ENCODE measurements around the gene TECPR2. TPM values are rescaled to one million over a fixed set of nuclear protein-coding genes. Genes with fewer than 3 reads are reported as not detected.

TECPR2 gene
- total RNA-seq, 2 experiments from 2014 or later = 5.6 to 6.9 TPM

GRCh38 chr14:102430212-102430908 lies 67.6 kb downstream of the TECPR2 start:
- Mint-ChIP-seq H3K4me3 (no peak overlapping the region), H3K4me1 (no peaks in the 10 kb centered on the region), H3K36me3 (ENCODE audit: low read depth) (peaks cover 5% of the 10 kb centered on the region), H3K9me3 (ENCODE audit: low read depth) (no peaks in the 10 kb centered on the region), H3K27ac (no peak overlapping the region), H3K27me3 (no peaks in the 10 kb centered on the region)
- ChIA-PET POLR2A (no interaction called here), CTCF (interaction anchor here (0.8 to 2.5 kb wide), 2 partner anchors 7 to 40 kb away, joined by 3 to 10 read pairs; no protein-coding TSS in a partner anchor)
- ATAC-seq (no peak), DNase-seq (no peak)
- intact Hi-C loops (cut with DNase I, micrococcal nuclease) = no loop called here

DNA sequence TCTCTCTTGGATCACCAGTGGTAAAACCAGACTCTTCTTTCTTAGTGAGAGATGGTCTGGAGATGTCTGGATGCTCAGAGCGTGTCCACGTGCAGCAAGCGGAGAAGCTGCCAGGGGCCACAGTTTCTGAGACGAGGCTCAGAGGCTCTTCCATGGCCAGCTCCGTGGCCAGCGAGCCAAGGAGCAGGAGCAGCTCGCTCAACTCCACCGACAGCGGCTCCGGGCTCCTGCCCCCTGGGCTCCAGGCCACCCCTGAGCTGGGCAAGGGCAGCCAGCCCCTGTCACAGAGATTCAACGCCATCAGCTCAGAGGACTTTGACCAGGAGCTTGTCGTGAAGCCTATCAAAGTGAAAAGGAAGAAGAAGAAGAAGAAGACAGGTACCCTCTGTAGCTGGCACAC lies 69.0 kb downstream of the TECPR2 start:
- ChIA-PET CTCF (interaction anchor here (0.6 to 0.8 kb wide), 3 partner anchors 55 to 262 kb away, joined by 3 read pairs; no protein-coding TSS in a partner anchor), POLR2A (no interaction called here)
- H3K9me3 Mint-ChIP-seq (ENCODE audit: low read depth) = no peaks in the 10 kb centered on the region
- H3K4me3 Mint-ChIP-seq = no peak overlapping the region
- H3K4me1 Mint-ChIP-seq = no peaks in the 10 kb centered on the region
- peaks cover 4% of the 10 kb centered on the region for H3K36me3 Mint-ChIP-seq (ENCODE audit: low read depth)
- ATAC-seq (no peak), DNase-seq (no peak)
- H3K27me3 Mint-ChIP-seq = no peaks in the 10 kb centered on the region
- intact Hi-C loops (cut with DNase I, micrococcal nuclease) = no loop called here
- H3K27ac Mint-ChIP-seq = no peak overlapping the region

DNA sequence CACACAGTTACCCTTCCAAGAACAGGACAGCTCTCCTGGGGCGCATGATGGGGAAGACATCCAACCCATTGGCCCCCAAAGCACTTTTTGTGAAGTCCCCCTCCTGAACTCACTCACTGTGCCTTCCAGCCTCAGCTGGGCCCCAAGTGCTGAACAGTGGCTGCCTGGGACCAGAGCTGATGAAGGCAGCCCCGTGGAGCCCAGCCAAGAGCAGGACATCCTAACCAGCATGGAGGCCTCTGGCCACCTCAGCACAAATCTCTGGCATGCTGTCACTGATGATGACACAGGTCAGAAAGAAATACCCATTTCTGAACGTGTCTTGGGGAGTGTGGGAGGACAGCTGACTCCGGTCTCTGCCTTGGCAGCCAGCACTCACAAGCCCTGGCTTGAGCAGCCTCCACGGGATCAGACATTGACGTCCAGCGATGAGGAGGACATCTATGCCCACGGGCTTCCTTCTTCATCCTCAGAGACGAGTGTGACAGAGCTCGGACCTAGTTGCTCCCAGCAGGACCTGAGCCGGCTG lies 72.0 kb downstream of the TECPR2 start:
- intact Hi-C loops (cut with DNase I, micrococcal nuclease) = no loop called here

GRCh38 chr14:102437997-102438915 lies 75.5 kb downstream of the TECPR2 start:
- Mint-ChIP-seq H3K27me3 (no peaks in the 10 kb centered on the region), H3K4me3 (no peak overlapping the region), H3K9me3 (ENCODE audit: low read depth) (no peaks in the 10 kb centered on the region), H3K27ac (no peak overlapping the region), H3K4me1 (no peaks in the 10 kb centered on the region), H3K36me3 (ENCODE audit: low read depth) (peaks cover 10% of the 10 kb centered on the region)
- ATAC-seq = peak; percentile 81
- DNase-seq = peak; percentile 83
- intact Hi-C loops (cut with DNase I, micrococcal nuclease) = loop anchor here (1.0 kb wide), 1 partner anchor 78 kb away; no protein-coding TSS in a partner anchor
- ChIA-PET CTCF (interaction anchor here (0.6 to 2.1 kb wide), 23 partner anchors 9 to 854 kb away, joined by 3 to 17 read pairs (median 3); partner anchors contain the start of gene ZNF839), POLR2A (no interaction called here)

More for the DNA sequence above, 72.0 kb downstream of the TECPR2 start:
- no peak for ATAC-seq
- no peaks in the 10 kb centered on the region for H3K9me3 Mint-ChIP-seq (ENCODE audit: low read depth)
- H3K4me3 Mint-ChIP-seq = no peak overlapping the region
- H3K36me3 Mint-ChIP-seq (ENCODE audit: low read depth) = peaks cover 6% of the 10 kb centered on the region
- H3K27ac Mint-ChIP-seq = no peak overlapping the region
- no peak for DNase-seq
- ChIA-PET POLR2A (no interaction called here), CTCF (interaction anchor here (1.1 kb wide), 2 partner anchors 14 to 260 kb away, joined by 3 read pairs; no protein-coding TSS in a partner anchor)
- no peaks in the 10 kb centered on the region for H3K4me1 Mint-ChIP-seq
- H3K27me3 Mint-ChIP-seq = no peaks in the 10 kb centered on the region

GRCh38 chr14:102439556-102439955 lies 76.8 kb downstream of the TECPR2 start:
- H3K4me3 Mint-ChIP-seq = no peak overlapping the region
- peaks cover 6% of the 10 kb centered on the region for H3K36me3 Mint-ChIP-seq (ENCODE audit: low read depth)
- intact Hi-C loops (cut with DNase I, micrococcal nuclease) = no loop called here
- H3K4me1 Mint-ChIP-seq = no peaks in the 10 kb centered on the region
- POLR2A ChIA-PET = no interaction called here
- ATAC-seq (no peak), DNase-seq (no peak)
- no peaks in the 10 kb centered on the region for H3K27me3 Mint-ChIP-seq
- H3K27ac Mint-ChIP-seq = no peak overlapping the region
- CTCF ChIA-PET = interaction anchor here (1.3 kb wide), 1 partner anchor 85 kb away, joined by 5 read pairs; no protein-coding TSS in a partner anchor
- no peaks in the 10 kb centered on the region for H3K9me3 Mint-ChIP-seq (ENCODE audit: low read depth)

DNA sequence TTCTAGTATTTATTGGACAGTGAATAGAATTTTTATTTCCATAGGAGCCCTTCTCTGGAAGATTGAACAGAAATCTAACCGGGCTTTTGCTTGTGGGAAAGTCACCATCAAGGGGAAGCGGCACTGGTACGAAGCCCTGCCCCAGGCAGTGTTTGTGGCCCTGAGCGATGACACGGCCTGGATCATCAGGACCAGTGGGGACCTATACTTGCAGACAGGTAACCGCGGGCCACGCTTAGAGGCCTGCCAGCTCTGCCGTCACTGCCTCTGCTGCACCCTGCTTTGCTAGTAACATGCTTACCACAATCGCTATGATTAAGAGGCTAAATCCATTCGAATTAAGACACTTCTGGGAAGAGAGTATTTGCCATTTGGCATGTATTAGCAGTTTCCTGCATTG lies 77.7 kb downstream of the TECPR2 start:
- Mint-ChIP-seq H3K27ac (no peak overlapping the region), H3K4me1 (no peaks in the 10 kb centered on the region), H3K36me3 (ENCODE audit: low read depth) (peaks cover 6% of the 10 kb centered on the region), H3K4me3 (no peak overlapping the region), H3K27me3 (no peaks in the 10 kb centered on the region), H3K9me3 (ENCODE audit: low read depth) (no peaks in the 10 kb centered on the region)
- POLR2A ChIA-PET = no interaction called here
- intact Hi-C loops (cut with DNase I, micrococcal nuclease) = no loop called here
- CTCF ChIA-PET = interaction anchor here (1.3 kb wide), 1 partner anchor 84 kb away, joined by 5 read pairs; no protein-coding TSS in a partner anchor
- ATAC-seq = no peak
- DNase-seq = no peak

- Mint-ChIP-seq H3K4me3 (no peak overlapping the region), H3K36me3 (ENCODE audit: low read depth) (peaks cover 9% of the 10 kb centered on the region), H3K4me1 (no peaks in the 10 kb centered on the region), H3K9me3 (ENCODE audit: low read depth) (no peaks in the 10 kb centered on the region), H3K27me3 (no peaks in the 10 kb centered on the region), H3K27ac (no peak overlapping the region)
- intact Hi-C loops (cut with DNase I, micrococcal nuclease) = no loop called here
- DNase-seq (no peak), ATAC-seq (no peak)
- ChIA-PET POLR2A (no interaction called here), CTCF (interaction anchor here (0.5 to 1.1 kb wide), 4 partner anchors 17 to 252 kb away, joined by 3 read pairs; no protein-coding TSS in a partner anchor)
Observed at GRCh38 chr14:102442241-102443211, 79.8 kb downstream of the TECPR2 start.

DNA sequence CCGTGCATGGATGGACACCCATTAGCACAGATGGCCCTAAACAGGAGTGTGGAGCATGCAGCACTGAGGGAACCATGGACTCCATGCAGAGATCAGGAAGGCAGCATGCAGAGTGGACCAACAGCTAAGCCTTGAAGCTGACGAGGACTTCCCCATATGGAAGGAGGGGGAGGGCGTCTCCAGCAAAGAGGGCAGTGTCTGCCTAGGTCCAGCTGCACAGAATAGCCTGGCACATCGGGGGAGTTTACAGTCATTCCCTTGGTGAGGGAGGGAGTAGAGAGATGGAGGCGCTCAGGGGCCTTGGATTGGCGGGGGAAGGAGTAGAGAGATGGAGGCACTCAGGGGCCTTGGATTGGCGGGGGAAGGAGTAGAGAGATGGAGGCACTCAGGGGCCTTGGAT lies 82.3 kb downstream of the TECPR2 start:
- no peak for ATAC-seq
- H3K9me3 Mint-ChIP-seq (ENCODE audit: low read depth) = no peaks in the 10 kb centered on the region
- ChIA-PET POLR2A (interaction anchor here (0.6 kb wide), 1 partner anchor 172 kb away, joined by 5 read pairs; no protein-coding TSS in a partner anchor), CTCF (interaction anchor here (0.6 kb wide), 1 partner anchor 603 kb away, joined by 3 read pairs; no protein-coding TSS in a partner anchor)
- no peak overlapping the region for H3K27ac Mint-ChIP-seq
- no peaks in the 10 kb centered on the region for H3K27me3 Mint-ChIP-seq
- intact Hi-C loops (cut with DNase I, micrococcal nuclease) = no loop called here
- DNase-seq = no peak
- peaks cover 7% of the 10 kb centered on the region for H3K36me3 Mint-ChIP-seq (ENCODE audit: low read depth)
- no peaks in the 10 kb centered on the region for H3K4me1 Mint-ChIP-seq
- H3K4me3 Mint-ChIP-seq = no peak overlapping the region

- H3K9me3 Mint-ChIP-seq (ENCODE audit: low read depth) = no peaks in the 10 kb centered on the region
- H3K27me3 Mint-ChIP-seq = no peaks in the 10 kb centered on the region
- intact Hi-C loops (cut with DNase I, micrococcal nuclease) = no loop called here
- ChIA-PET POLR2A (no interaction called here), CTCF (no interaction called here)
- ATAC-seq (no peak), DNase-seq (no peak)
- H3K4me1 Mint-ChIP-seq = no peaks in the 10 kb centered on the region
- H3K36me3 Mint-ChIP-seq (ENCODE audit: low read depth) = peaks cover 6% of the 10 kb centered on the region
- H3K27ac Mint-ChIP-seq = no peak overlapping the region
- H3K4me3 Mint-ChIP-seq = no peak overlapping the region
Observed at GRCh38 chr14:102445641-102446040, 82.9 kb downstream of the TECPR2 start.

DNA sequence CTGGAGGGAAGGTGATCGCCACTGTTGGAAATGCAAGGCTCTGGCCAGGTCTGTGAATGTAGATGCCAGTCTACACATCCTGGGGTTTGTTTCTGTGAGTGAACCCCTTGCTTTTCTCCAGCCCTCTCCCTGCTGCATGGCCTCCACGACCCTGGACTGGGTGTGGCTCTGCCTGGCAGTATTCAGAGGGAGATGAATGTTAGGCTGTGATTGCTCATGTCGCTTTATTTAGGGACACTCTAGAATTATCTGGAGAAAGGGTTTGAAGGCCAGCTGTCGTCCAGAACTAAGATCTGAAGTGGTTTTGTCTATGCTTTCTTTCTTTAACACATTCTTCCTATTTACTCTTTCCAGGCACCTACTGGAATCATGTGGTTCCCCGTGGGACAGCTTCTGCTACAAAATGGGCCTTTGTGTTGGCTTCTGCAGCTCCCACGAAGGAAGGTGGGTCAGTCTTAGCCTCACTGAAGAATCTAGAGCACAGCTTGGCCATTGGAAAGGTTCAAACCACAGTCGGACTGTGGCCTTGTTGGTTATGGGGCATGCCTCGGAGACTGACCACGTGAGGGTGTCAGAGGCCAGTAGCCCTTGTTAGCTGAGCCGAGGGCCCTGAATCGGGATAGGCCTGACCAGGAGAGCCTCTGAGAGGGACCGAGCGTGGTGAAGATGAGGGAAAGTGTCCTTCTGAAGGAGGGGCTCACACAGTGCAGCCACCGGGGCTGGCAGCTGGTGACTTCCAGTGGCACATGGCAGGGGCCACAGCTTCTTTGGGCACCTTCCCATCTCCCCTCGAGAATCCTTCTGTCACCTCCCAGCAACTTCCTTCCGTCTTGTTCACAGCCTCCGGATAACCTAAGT lies 87.7 kb downstream of the TECPR2 start:
- peaks cover 10% of the 10 kb centered on the region for H3K36me3 Mint-ChIP-seq (ENCODE audit: low read depth)
- CTCF ChIA-PET = no interaction called here
- no peaks in the 10 kb centered on the region for H3K9me3 Mint-ChIP-seq (ENCODE audit: low read depth)
- no peak for ATAC-seq
- H3K4me3 Mint-ChIP-seq = no peak overlapping the region
- no peak overlapping the region for H3K27ac Mint-ChIP-seq
- no peak for DNase-seq
- no peaks in the 10 kb centered on the region for H3K4me1 Mint-ChIP-seq
- intact Hi-C loops (cut with DNase I, micrococcal nuclease) = no loop called here
- no peaks in the 10 kb centered on the region for H3K27me3 Mint-ChIP-seq
- POLR2A ChIA-PET = no interaction called here
